Tibial nerve (tissue), 4 donors: ENCODE data around the gene AUTS2. TPM values are rescaled to one million over a fixed set of nuclear protein-coding genes. Genes with fewer than 3 reads are reported as not detected.

ENCODE experiments used
- DNase-seq, 2 donors: peaks; one replicate each; pipeline ENCODE4 v3.0.0-alpha.2; 2019; ENCODE audit warnings: low spot score in 2 of 2
- H3K27ac ChIP-seq, 4 donors: fragments of 200-600 bp; sonication (generic) in 3 of 4; one replicate each; pipeline ENCODE4 v1.5.1; 2017 to 2019; ENCODE audit warnings: mild to moderate bottlenecking in 1 of 4
- H3K27me3 ChIP-seq, 2 donors: fragments of 200-600 bp; sonication (generic) in 1 of 2; one replicate each; pipeline versions ENCODE4 v1.5.1 to v1.6.0; 2017 to 2019
- H3K36me3 ChIP-seq, 3 donors: fragments of 200-600 bp; sonication (generic); one replicate each; pipeline ENCODE4 v1.5.1; 2018 to 2019
- H3K4me1 ChIP-seq, 4 donors: fragments of 200-600 bp; sonication (generic) in 3 of 4; one replicate each; pipeline ENCODE4 v1.5.1; 2017 to 2019
- H3K4me3 ChIP-seq, 4 donors: fragments of 200-600 bp; sonication (generic) in 3 of 4; one replicate each; pipeline ENCODE4 v1.5.1; 2017 to 2019; ENCODE audit warnings: mild to moderate bottlenecking in 1 of 4, moderate library complexity in 1 of 4
- H3K9me3 ChIP-seq, 4 donors: fragments of 200-600 bp; sonication (generic) in 3 of 4; one replicate each; pipeline ENCODE4 v1.5.1; 2017 to 2019
- CTCF ChIP-seq, 5 experiments: fragments of 200-600 bp in 3 of 5; fragments of 450-650 bp in 2 of 5; sonication (generic) in 3 of 5; IDR thresholded peaks; one replicate each; pipeline ENCODE4 v1.5.1; 2016 to 2019; ENCODE audit warnings: antibody characterized with exemption in 5 of 5, mild to moderate bottlenecking in 3 of 5, moderate library complexity in 2 of 5
- EP300 ChIP-seq, 2 donors: sonication (generic); formaldehyde crosslinking; IDR thresholded peaks; one replicate each; pipeline ENCODE4 v1.6.1; 2017; ENCODE audit warnings: antibody characterized with exemption in 2 of 2, mild to moderate bottlenecking in 1 of 2
- POLR2A ChIP-seq, 2 donors: fragments of 450-650 bp; IDR thresholded peaks; one replicate each; pipeline ENCODE4 v1.6.1; 2017; ENCODE audit warnings: antibody characterized with exemption in 2 of 2, mild to moderate bottlenecking in 2 of 2, moderate library complexity in 2 of 2
- WGBS, 2 donors: methylation state at CpG; one replicate each; pipeline ENCODE4 v1.1.5; 2018; 5-methylcytosine and 5-hydroxymethylcytosine counted together
- total RNA-seq, 4 donors: library from RNA; depleted of rRNA; stranded (reverse); fragments of >200 nt; gene quantifications; one replicate each; pipeline ENCODE4 v1.1.0, GENCODE V29; 2016

AUTS2 gene
- total RNA-seq, 4 donors from 2014 or later, result 56.6 to 87.9 (median 71.6) TPM

- peaks cover 0 to 15% (median 1%) of the 10 kb centered on the region in 4 donors for H3K4me1 ChIP-seq
- DNase-seq, result no peak
- TF ChIP-seq POLR2A (IDR thresholded peaks at IDR 0.05) (no peak), EP300 (IDR thresholded peaks at IDR 0.05) (no peak), CTCF (IDR thresholded peaks at IDR 0.05) (no peak)
- peaks cover 0 to 1% of the 10 kb centered on the region in 2 donors for H3K27me3 ChIP-seq
- WGBS, 2 donors, result 71 to 72% methylated on average over 5 of the region's 5 CpGs
- no peak overlapping the region for H3K27ac ChIP-seq
- peaks cover 0 to 16% (median 0%) of the 10 kb centered on the region in 3 donors for H3K36me3 ChIP-seq
- peaks cover 0 to 14% (median 5%) of the 10 kb centered on the region in 4 donors for H3K9me3 ChIP-seq
- no peak overlapping the region for H3K4me3 ChIP-seq
Observed at GRCh38 chr7:70599446-70600190, 1001.3 kb downstream of the AUTS2 start.

GRCh38 chr7:70600993-70601392, 1002.7 kb downstream of the AUTS2 start:
- 100% methylated on average over 1 of the region's 1 CpG for WGBS, 2 donors
- H3K9me3 ChIP-seq, result peaks cover 0 to 16% (median 5%) of the 10 kb centered on the region in 4 donors

GRCh38 chr7:70602117-70602516, 1003.8 kb downstream of the AUTS2 start:
- no peak for TF ChIP-seq POLR2A (IDR thresholded peaks at IDR 0.05)
- TF ChIP-seq CTCF (IDR thresholded peaks at IDR 0.05), result no peak
- no peak for TF ChIP-seq EP300 (IDR thresholded peaks at IDR 0.05)
- no peak overlapping the region for H3K4me3 ChIP-seq
- peaks cover 0 to 16% (median 5%) of the 10 kb centered on the region in 4 donors for H3K9me3 ChIP-seq
- peaks cover 0 to 18% (median 0%) of the 10 kb centered on the region in 3 donors for H3K36me3 ChIP-seq
- H3K27me3 ChIP-seq, result no peaks in the 10 kb centered on the region
- 57 to 58% methylated on average over 4 of the region's 4 CpGs for WGBS, 2 donors
- no peaks in the 10 kb centered on the region for H3K4me1 ChIP-seq
- no peak overlapping the region for H3K27ac ChIP-seq
- no peak for DNase-seq

More at GRCh38 chr7:70600993-70601392, 1002.7 kb downstream of the AUTS2 start:
- peaks cover 0 to 7% (median 0%) of the 10 kb centered on the region in 4 donors for H3K4me1 ChIP-seq
- no peak overlapping the region for H3K4me3 ChIP-seq
- H3K27me3 ChIP-seq, result no peaks in the 10 kb centered on the region
- H3K27ac ChIP-seq, result no peak overlapping the region
- peaks cover 0 to 18% (median 0%) of the 10 kb centered on the region in 3 donors for H3K36me3 ChIP-seq
- TF ChIP-seq POLR2A (IDR thresholded peaks at IDR 0.05) (no peak), CTCF (IDR thresholded peaks at IDR 0.05) (no peak), EP300 (IDR thresholded peaks at IDR 0.05) (no peak)
- DNase-seq, result no peak

GRCh38 chr7:70607281-70607680, 1009.0 kb downstream of the AUTS2 start:
- peaks cover 0 to 7% (median 0%) of the 10 kb centered on the region in 4 donors for H3K9me3 ChIP-seq
- no peak for DNase-seq
- no peak overlapping the region for H3K4me3 ChIP-seq
- TF ChIP-seq CTCF (IDR thresholded peaks at IDR 0.05), result no peak
- TF ChIP-seq POLR2A (IDR thresholded peaks at IDR 0.05), result no peak
- TF ChIP-seq EP300 (IDR thresholded peaks at IDR 0.05), result no peak
- H3K27ac ChIP-seq, result no peak overlapping the region
- H3K4me1 ChIP-seq, result no peaks in the 10 kb centered on the region
- H3K36me3 ChIP-seq, result peaks cover 0 to 18% (median 0%) of the 10 kb centered on the region in 3 donors
- WGBS, 2 donors, result 90% methylated on average over 7 of the region's 7 CpGs
- no peaks in the 10 kb centered on the region for H3K27me3 ChIP-seq

- Histone ChIP-seq H3K27ac (no peak overlapping the region), H3K4me1 (no peaks in the 10 kb centered on the region), H3K27me3 (no peaks in the 10 kb centered on the region), H3K9me3 (peaks cover 0 to 7% (median 0%) of the 10 kb centered on the region in 4 donors), H3K4me3 (no peak overlapping the region), H3K36me3 (peaks cover 0 to 18% (median 0%) of the 10 kb centered on the region in 3 donors)
- no peak for DNase-seq
- WGBS, 2 donors, result 75 to 78% methylated on average over 1 of the region's 1 CpG
- TF ChIP-seq POLR2A (IDR thresholded peaks at IDR 0.05), result no peak
- no peak for TF ChIP-seq CTCF (IDR thresholded peaks at IDR 0.05)
Observed at GRCh38 chr7:70607759-70608158, 1009.5 kb downstream of the AUTS2 start.
